Activated CD8-positive, alpha-beta T cell treated with anti-CD3 and anti-CD28 coated beads for 36 hours (primary cell): Measurements from ENCODE around the gene DNPEP. TPM values are rescaled to one million over a fixed set of nuclear protein-coding genes. Genes with fewer than 3 reads are reported as not detected.
A peak's percentile ranks its signal among the peaks of the same experiment; 100 is the strongest.

ENCODE experiments used
- ATAC-seq: fragments of 200-7000 bp; cut with Tn5 transposase; one replicate; pipeline ENCODE4 v1.10.0; 2021; ENCODE audit warnings: mild to moderate bottlenecking, moderate library complexity
- CTCF ChIA-PET: fragments of 350-600 bp; sonication (Branson Sonifier 250); formaldehyde crosslinking; loops from one replicate; lab custom pipeline; 2021; ENCODE audit warnings: antibody characterized with exemption; lab: Charles Lee
- POLR2A ChIA-PET: fragments of 350-600 bp; sonication (Branson Sonifier 250); formaldehyde crosslinking; loops from one replicate; lab custom pipeline; 2021; ENCODE audit warnings: antibody characterized with exemption; lab: Charles Lee
- DNase-seq: peaks from one replicate; pipeline ENCODE4 v3.0.0-alpha.2; 2020
- H3K27ac Mint-ChIP-seq: one replicate; pipeline ENCODE4 v1.8.0; 2021; ENCODE audit warnings: mild to moderate bottlenecking, mixed read lengths
- H3K27me3 Mint-ChIP-seq: one replicate; pipeline ENCODE4 v1.8.0; 2021; ENCODE audit warnings: mixed read lengths
- H3K36me3 Mint-ChIP-seq: one replicate; pipeline ENCODE4 v1.8.0; 2021; ENCODE audit warnings: low read depth, mixed read lengths
- H3K4me1 Mint-ChIP-seq: one replicate; pipeline ENCODE4 v1.8.0; 2021; ENCODE audit warnings: low read depth, mixed read lengths
- H3K4me3 Mint-ChIP-seq: one replicate; pipeline ENCODE4 v1.8.0; 2021; ENCODE audit warnings: mild to moderate bottlenecking, moderate library complexity, mixed read lengths
- H3K9me3 Mint-ChIP-seq: one replicate; pipeline ENCODE4 v1.8.0; 2021; ENCODE audit warnings: mixed read lengths
- intact Hi-C: fragments of 100-400 bp; cut with micrococcal nuclease; formaldehyde crosslinking; loops from one replicate; pipeline ENCODE4 v1.10.0; 2022
- total RNA-seq, 2 experiments: library from RNA; stranded (reverse); gene quantifications; one replicate each; pipeline ENCODE4 v1.2.3, GENCODE V29; 2021
- TF ChIP-seq, protein P1 (sequence below): fragments of 200-600 bp; IDR thresholded peaks from one replicate; pipeline ENCODE4 v1.8.0; 2022; ENCODE audit warnings: antibody characterized with exemption, mild to moderate bottlenecking

The DNPEP gene
- total RNA-seq, 2 experiments from 2014 or later, result 112 to 113 TPM

DNA sequence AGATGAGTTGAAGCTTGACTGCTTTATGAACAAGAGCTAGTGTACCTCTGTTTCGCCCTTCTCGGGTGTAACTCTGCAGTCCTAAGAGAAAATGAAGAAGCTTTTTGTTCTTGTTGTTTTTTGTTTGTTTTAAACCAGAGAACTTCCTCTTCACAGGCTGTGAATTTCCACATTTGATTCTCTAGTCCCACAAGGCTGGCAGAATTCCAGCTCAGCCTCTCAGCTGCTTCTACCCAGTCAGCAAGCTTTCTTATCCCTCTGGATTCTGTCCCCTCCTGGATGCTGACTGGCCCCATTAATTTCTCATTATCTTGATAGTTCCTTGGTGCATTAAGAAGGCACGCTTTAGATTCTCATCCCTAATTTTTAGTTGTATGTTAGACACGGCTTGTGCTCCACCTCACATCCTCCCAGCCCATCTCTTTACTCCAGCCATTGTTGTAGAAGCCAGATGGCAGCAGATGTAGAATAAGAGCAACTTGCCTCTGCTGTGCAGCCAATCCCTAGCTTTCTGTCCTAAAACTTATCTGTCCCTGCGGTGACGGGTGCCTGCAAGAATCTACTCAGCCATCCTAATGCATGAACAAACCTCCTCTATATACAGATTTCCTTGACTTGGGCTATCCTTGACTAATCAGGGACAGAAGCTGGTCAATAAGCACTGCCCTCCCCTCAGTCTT is 42.8 kb downstream of the DNPEP start:
- DNase-seq (no peak), ATAC-seq (no peak)
- H3K27ac Mint-ChIP-seq, result no peak overlapping the region
- no peak overlapping the region for H3K4me3 Mint-ChIP-seq
- CTCF ChIA-PET, result interaction anchor here (0.5 to 1.6 kb wide), 4 partner anchors 8 to 241 kb away, joined by 3 to 5 read pairs (median 4); no protein-coding TSS in a partner anchor
- H3K4me1 Mint-ChIP-seq, result no peaks in the 10 kb centered on the region
- no peaks in the 10 kb centered on the region for H3K36me3 Mint-ChIP-seq
- H3K27me3 Mint-ChIP-seq, result peaks cover 14% of the 10 kb centered on the region
- POLR2A ChIA-PET, result interaction anchor here (0.7 to 0.9 kb wide), 2 partner anchors 90 to 341 kb away, joined by 3 read pairs; no protein-coding TSS in a partner anchor
- TF ChIP-seq, protein P1, sequence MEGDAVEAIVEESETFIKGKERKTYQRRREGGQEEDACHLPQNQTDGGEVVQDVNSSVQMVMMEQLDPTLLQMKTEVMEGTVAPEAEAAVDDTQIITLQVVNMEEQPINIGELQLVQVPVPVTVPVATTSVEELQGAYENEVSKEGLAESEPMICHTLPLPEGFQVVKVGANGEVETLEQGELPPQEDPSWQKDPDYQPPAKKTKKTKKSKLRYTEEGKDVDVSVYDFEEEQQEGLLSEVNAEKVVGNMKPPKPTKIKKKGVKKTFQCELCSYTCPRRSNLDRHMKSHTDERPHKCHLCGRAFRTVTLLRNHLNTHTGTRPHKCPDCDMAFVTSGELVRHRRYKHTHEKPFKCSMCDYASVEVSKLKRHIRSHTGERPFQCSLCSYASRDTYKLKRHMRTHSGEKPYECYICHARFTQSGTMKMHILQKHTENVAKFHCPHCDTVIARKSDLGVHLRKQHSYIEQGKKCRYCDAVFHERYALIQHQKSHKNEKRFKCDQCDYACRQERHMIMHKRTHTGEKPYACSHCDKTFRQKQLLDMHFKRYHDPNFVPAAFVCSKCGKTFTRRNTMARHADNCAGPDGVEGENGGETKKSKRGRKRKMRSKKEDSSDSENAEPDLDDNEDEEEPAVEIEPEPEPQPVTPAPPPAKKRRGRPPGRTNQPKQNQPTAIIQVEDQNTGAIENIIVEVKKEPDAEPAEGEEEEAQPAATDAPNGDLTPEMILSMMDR, result no peak
- intact Hi-C loops, result no loop called here
- H3K9me3 Mint-ChIP-seq, result no peaks in the 10 kb centered on the region

DNA sequence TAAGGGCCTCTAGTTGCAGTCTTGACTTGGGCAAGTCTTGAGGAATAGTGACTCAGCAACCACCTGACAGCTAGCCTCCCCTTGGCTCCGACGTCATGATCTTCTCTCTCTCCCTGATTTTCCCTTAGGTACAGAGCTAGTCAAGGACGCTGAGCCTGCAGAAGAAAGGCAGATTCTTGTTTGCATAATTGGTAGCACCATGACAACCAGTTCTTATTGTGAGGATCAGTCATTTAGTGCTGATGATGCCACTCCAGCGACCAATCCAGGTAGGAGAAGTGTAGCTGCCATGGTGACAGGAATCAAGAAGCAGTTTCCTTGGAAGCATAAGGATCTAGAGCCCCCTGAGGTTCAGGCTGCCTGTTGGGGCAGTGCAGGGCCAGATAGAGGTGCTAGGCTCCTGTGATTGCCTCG is 52.3 kb downstream of the DNPEP start:
- no peak overlapping the region for H3K4me3 Mint-ChIP-seq
- H3K27ac Mint-ChIP-seq, result no peak overlapping the region
- ChIA-PET CTCF (interaction anchor here (1.2 kb wide), 1 partner anchor 53 kb away, joined by 3 read pairs; no protein-coding TSS in a partner anchor), POLR2A (no interaction called here)
- H3K4me1 Mint-ChIP-seq, result no peaks in the 10 kb centered on the region
- intact Hi-C loops, result no loop called here
- ATAC-seq (no peak), DNase-seq (no peak)
- H3K36me3 Mint-ChIP-seq, result peaks cover 3% of the 10 kb centered on the region
- H3K27me3 Mint-ChIP-seq, result peaks cover 50% of the 10 kb centered on the region
- H3K9me3 Mint-ChIP-seq, result peaks cover 6% of the 10 kb centered on the region
- TF ChIP-seq, protein P1, result no peak

DNA sequence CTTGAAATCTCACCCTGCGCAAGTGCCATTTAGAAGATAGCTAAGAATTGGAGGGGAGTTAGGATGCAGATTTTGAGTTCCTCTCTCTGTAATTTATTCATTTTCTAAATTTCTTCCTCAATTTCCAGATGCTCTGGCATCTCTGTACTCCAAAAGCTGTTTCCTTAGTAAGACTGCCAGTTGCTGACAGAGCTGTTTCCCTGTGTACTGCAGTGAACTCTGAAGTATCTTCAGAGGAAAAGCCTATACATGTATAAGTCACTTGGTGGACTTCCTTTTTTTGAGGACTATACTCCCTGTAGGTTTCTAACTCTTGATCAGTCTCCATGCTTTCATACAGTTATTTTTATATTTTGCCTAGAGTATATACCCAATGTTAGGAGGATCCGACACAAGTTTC is 53.6 kb downstream of the DNPEP start:
- DNase-seq, result no peak
- Mint-ChIP-seq H3K4me1 (no peaks in the 10 kb centered on the region), H3K4me3 (no peak overlapping the region), H3K9me3 (peaks cover 6% of the 10 kb centered on the region), H3K27me3 (peaks cover 49% of the 10 kb centered on the region), H3K27ac (no peak overlapping the region), H3K36me3 (peaks cover 3% of the 10 kb centered on the region)
- no peak for ATAC-seq
- TF ChIP-seq, protein P1, result no peak
- CTCF ChIA-PET, result no interaction called here
- intact Hi-C loops, result no loop called here
- POLR2A ChIA-PET, result no interaction called here

DNA sequence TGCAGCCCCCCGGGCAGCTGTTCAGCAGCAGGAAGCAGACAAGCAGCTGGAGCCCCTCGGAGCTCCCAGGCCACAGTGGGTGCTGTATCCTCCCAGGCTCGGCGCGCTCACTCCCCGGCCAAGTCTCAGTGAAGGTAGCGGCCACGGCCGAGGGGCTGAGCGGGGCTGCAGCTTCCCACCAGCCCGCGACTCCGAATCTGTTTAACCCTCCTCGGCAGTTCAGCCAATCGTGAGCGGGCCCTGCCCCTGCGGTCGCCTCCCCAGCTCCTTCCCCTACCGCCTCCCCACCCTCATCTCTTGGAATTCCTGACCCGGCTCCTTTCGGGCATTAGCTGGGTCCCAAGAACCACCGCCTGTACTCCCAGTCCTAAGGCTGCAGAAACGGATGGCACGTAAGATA is 55.2 kb downstream of the DNPEP start, which contains the start of gene RESP18:
Gene RESP18, minus strand, starts transcription at position 203 of the 400 bp plus-strand sequence.
- Mint-ChIP-seq H3K9me3 (peaks cover 6% of the 10 kb centered on the region), H3K27me3 (peaks cover 50% of the 10 kb centered on the region), H3K27ac (no peak within 1 kb of the TSS), H3K4me3 (no peak within 1 kb of the TSS), H3K4me1 (no peaks in the 10 kb centered on the region), H3K36me3 (peaks cover 3% of the 10 kb centered on the region)
- ATAC-seq (no peak), DNase-seq (no peak)
- TF ChIP-seq, protein P1, result no peak
- intact Hi-C loops, result no loop called here
- ChIA-PET POLR2A (no interaction called here), CTCF (interaction anchor here (1.6 kb wide), 1 partner anchor 21 kb away, joined by 4 read pairs; no protein-coding TSS in a partner anchor)

DNA sequence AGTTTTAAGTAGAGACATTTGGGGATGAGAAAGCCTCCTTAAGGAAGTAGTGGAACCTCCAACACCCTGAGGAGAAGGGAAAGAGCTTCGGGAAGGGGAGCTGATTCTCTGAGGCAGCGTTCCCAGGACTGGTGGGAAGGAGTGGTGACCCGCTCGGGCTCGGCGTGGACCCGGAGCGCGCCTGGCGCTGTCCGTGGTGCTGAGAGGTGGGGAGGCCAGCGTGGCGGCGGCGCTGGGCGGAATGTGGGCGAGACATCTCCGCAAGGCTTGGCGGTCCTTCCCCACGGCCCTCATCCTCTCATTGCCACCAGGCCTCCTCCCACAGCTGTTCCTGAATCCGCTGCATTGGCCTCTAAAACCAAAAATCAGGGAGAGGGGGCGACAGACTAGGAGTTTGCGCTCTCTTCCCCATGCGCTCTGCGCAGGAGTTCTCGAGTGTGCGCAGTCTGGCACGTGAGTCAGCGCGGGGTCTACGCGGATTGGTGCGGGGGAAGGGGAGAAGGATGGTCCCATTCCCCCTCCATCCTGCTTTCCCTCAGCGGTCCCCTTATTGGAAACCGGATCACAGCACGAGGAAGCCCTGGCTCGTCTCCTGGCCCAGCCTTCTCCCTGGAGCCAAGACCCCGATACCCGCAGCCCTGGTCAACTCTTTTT is 56.0 kb downstream of the DNPEP start:
- TF ChIP-seq, protein P1, result no peak
- CTCF ChIA-PET, result interaction anchor here (1.4 to 1.6 kb wide), 2 partner anchors 10 to 21 kb away, joined by 3 to 4 read pairs; no protein-coding TSS in a partner anchor
- POLR2A ChIA-PET, result interaction anchor here (0.8 kb wide), 1 partner anchor 139 kb away, joined by 3 read pairs; no protein-coding TSS in a partner anchor
- Mint-ChIP-seq H3K4me3 (no peak overlapping the region), H3K4me1 (no peaks in the 10 kb centered on the region), H3K9me3 (peaks cover 5% of the 10 kb centered on the region), H3K27ac (no peak overlapping the region), H3K36me3 (peaks cover 3% of the 10 kb centered on the region), H3K27me3 (peaks cover 49% of the 10 kb centered on the region)
- DNase-seq (peak; percentile 35), ATAC-seq (peak; percentile 45)
- intact Hi-C loops, result no loop called here
